HPDE6-E6E7 (cell line): ENCODE data around the gene SERPINA6.
"Not testable (repeated sequence)": the region's sequence is repeated elsewhere in the genome, so short reads cannot be mapped to it uniquely, and the experiment has no call there.

ENCODE experiments used
- DNase-seq: peaks from one replicate; pipeline ENCODE4 v3.0.0; 2011; ENCODE audit warnings: missing footprints; ENCODE audit errors: extremely low spot score

SERPINA6 gene

DNA sequence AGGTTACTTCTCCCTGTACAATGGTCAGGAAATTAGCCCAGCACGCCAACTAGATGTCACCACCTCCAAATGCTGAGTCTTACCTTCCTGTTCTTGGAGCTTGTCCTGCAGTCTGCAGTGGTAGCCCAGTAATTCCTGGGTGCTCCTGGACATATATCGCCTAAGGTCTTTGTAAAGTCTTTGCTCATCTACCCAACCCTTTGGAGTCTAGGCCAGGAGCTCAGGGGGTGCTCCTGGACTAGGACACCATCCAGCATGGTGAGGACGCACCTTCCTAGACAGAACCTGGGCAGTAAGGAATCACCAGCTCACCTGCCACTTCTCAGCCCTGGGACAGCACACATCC lies 30.6 kb downstream of the SERPINA6 start:
- no peak for DNase-seq

DNA sequence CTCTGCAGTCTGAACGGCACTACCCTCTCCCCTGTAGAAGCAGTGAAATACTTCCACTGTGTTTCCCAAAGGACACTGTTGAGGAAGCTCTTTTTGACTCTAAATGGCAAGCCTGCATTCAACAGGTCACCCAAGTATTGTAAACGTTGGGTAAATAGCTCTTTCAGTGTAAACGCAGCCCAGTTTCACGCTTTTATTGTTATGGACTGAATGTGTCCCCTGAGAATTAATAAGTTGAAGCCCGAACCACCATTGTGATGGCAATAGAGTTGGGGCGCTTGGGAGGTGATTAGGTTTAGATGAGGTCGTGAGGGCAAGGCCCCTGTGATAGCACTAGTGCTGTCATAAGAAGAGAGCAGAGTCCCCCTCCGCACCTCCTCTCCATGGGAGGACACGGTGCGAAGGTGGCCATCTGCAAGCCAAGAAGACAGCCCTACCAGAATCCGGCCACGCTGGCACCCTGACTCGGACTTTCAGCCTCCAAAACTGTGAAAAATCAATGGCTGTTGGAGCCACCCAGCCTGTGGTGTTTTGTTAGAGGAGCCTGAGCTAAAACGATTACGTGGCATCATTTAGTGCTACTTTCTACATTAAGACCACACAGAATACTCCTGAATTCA lies 31.1 kb downstream of the SERPINA6 start:
- DNase-seq: no peak

DNA sequence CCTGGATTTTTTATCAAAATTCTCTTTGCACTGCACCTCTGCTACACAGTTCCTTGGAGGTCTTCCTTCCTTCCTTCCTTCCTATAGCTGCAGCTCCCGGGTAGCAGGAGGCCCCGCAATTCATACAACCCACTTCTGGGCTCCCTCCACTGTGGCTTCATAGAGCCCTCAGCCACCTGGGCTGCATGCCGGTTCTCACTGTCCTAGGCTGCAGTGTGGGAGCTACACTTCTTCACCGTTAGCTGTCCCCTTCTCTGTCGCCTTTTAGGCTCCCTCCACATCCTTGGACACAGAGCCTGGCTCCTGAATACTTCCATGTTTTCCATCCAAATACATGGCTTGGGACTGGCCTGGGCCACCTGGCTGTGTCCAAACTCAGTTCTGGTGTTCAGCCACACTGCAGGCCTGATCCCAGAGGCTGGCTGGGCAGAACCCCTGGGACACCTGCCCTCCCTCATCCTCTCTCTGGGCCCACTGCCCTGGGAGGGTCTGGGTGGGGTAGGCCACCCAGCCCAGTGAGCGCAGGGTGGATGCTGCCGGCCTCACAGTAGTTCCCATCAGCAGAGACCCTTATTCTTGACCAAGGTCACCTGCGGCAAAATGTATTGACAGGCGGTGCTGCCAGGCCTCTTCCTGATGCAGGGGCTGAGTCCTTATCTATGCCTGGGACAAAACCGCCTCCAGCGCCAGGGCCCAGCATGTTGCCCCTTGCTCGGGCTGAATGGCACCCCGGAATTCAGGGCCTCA lies 31.8 kb downstream of the SERPINA6 start:
- no peak for DNase-seq

DNA sequence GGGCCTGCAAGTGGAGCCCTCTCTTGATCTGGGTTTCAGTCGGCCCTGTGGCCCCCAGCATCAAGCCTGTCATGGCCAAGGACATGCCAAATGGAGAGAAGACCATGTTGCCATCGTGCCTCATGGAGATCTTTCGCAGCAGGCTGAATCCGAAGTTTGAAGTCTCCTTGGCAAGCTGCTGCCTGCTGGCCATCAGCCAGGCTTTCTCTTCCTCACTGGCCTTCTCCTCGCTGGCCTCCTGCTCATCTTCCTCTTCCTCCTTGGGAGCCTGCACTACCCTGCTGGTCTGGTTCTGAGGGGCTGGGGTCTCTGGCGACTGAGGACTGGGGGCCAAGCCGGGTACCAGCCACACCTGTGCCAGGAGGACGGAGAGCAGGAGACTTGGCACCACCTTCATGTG lies 32.9 kb downstream of the SERPINA6 start:
- DNase-seq: no peak

DNA sequence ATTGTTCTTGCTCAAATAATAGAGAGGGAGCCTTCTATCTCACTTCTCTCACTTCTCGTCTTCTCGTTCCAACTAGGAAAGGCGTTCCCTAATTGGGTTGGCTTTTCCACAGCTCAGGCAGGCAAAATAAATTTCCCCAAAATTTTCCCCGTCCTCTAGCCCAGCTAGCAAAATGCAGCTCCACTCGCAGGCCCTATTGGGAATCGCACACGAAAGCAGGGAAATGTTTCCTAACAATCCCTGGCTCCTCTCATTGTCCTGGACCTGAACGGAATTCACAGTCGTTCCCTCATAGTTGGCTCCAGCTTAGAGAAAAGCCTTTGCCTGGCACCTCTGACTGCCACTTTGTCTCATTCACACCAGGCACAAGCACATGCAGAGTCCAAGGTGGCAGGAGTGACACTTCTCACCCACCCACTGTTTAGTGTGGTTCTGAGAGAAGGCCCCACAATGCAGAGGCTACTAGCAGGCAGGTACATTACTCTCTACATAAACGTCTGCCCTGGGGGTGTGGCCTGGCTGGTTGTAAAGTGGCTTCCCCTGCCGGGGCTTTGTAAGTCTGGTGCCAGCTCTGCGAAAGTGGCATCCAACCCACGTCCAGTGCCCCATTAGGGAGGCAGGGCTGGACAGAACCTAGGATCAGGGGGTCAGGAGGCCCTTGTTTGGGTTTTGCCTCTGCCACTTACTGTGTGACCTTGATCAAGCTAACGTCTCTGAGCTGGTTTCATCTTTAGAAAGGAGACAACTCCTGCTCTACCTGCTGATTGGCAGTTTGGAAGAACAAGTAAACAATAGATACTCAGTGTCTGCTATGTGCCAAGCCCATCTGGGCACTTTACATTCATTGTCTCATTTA lies 34.3 kb downstream of the SERPINA6 start:
- no peak for DNase-seq

DNA sequence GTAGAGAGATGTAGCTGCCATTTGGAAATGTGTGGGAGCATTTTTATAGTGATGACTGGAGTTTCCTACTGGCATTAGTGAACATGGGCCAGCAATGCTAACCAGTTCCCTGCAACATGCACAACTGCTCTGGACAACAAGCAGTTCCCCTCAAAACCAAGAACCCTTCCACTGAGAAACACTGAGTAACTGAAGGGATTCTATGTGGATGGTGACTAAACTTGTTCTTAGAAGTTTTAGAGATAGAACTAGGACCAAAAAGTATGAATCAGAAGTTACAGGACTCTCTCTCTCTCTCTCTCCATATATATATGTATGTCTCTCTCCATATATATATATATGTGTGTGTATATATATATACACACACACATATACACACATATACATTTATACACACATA lies 38.0 kb downstream of the SERPINA6 start:
- DNase-seq: no peak

DNA sequence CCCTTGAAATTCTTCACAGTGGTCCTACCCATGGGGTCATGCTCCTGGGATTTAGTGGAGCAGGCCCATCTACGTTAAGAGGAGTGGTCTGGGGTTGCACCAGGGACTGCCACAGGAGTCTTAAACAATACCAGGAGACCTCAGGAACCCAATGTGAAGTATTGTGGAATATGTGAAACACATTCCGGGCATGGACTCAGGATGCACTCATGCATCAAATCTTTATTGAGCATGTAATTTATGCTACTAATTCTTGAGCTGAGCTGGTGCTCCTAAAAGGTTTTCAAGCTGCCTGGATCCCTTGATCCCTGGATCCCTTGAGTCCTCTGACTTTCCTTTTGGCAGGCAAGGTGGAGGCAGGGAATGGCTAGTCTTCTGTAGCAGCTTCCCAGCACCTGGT lies 38.9 kb downstream of the SERPINA6 start:
- DNase-seq: no peak

DNA sequence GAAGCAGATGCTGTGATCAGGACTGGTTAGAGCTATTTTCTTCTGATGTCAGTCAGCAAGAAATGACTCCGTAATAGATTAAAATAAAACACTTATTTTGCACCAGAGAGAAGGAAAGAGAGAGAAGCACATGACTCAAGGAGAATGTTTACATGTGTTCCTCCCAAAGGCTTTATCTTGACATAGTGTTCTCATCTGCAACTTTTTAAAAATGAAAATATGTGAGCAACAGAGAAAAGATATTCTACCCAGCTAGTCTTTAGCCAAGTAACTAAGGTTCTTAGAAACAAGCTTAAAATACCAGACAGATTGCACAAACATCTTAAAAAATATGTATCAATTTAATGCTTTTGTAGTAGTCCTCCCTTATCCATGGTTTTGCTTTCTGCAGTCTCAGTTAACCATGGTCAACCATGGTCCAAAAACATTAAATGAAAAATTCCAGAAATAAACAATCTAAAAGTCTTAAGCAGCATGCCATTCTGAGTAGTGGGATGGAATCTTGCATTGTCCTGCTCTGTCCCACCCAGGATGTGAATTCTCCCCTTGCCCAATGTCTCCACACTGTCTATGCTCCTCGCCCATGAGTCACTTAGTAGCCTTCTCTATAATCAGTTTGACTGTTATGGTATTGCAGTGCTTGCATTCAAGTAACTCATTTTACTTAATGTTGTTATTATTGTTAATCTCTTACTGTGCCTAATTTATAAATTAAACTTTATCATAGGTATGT lies 40.0 kb downstream of the SERPINA6 start:
- no peak for DNase-seq

DNA sequence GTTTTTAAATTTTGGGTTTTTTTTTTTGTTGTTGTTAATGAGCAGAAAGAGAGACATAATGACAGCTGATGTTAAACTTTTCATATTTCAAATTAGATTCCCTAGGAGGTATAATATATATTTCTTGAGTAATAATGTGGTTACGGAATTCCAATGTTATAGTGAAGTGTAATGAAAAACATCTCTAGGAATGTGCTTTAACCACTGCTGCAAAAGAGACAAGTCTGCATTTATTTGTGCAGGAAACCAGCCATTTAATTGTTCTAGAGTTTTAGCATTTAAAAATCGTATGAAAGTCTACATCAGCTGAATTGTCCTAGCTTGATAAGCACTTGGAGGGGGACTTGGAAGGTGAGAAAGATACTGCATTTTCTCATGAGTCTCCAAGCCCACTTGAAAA lies 44.4 kb downstream of the SERPINA6 start:
- DNase-seq: no peak

DNA sequence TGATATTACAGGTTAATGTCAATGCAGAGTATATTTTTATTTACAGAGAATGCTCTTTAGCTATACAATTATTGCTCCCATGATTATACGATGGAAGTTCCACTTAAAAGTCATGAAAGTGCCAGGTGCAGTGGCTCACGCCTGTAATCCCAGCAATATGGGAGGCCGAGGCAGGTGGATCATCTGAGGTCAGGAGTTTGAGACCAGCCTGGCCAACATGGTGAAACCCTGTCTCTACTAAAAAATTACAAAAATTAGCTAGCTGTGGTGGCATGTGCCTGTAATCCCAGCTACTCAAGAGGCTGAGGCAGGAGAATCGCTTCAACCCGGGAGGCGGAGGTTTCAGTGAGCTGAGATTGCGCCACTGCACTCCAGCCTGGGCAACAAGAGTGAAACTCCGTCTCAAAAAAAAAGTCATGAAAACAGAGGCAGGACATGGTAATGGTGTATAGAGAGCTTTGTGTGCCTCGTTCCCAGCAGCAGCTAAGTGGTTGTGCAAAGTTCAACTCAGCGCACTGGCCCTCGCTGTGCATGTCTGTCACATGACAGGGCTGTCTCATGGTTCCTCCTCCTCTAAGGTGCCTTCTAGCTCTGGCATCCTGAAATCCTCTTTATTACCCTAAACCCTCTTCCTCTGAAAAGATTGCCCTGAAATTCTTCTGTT lies 46.1 kb downstream of the SERPINA6 start:
- not testable (repeated sequence) for DNase-seq

DNA sequence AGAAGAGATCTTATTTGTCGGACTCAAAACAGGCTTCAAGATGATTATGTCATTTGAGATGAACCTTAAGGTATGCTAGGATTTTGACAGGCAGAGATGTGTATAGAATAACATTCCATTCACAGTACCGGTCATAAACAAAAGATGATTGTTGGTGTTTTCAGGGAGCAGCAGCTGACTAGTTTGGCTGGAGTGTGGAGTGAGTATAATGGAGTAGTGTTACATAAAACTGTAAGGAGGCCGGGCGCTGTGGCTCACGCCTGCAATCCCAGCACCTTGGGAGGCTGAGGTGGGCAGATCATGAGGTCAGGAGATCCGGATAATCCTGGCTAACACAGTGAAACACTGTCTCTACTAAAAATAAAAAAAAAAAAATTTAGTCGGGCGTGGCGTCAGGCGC lies 54.0 kb downstream of the SERPINA6 start:
- DNase-seq: no peak

DNA sequence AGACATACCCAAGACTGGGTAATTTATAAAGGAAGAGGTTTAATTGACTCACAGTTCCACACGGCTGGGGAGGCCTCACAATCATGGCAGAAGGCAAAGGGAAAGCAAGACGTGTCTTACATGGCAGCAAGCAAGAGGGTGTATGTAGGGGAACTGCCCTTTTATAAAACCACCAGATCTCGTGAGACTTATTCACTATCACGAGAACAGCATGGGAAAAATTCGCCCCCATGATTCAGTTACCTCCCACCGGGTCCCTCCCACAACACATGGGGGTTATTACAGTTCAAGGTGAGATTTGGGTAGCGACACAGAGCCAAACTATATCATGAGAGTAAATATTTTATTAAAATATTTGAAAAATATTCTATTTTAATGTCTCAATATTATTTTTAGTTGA lies 54.6 kb downstream of the SERPINA6 start:
- DNase-seq: not testable (repeated sequence)

DNA sequence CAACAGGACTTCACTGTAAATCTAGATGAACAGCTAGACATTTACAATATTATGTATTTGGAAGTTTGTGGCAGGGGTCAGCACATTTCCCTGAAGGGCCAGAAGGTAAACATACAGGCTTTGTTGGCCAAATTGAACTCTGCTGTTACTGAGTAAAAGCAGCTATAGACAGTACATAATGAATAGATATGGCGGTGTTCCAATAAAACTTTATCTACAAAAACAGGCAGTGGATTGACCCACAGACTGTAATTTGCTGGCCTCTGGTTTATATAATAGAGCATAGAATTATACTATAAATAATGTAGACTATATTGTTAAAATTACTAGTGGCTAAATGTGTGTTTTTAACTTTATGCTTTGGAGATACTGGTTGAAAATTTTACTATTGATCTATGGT lies 55.8 kb downstream of the SERPINA6 start:
- no peak for DNase-seq

DNA sequence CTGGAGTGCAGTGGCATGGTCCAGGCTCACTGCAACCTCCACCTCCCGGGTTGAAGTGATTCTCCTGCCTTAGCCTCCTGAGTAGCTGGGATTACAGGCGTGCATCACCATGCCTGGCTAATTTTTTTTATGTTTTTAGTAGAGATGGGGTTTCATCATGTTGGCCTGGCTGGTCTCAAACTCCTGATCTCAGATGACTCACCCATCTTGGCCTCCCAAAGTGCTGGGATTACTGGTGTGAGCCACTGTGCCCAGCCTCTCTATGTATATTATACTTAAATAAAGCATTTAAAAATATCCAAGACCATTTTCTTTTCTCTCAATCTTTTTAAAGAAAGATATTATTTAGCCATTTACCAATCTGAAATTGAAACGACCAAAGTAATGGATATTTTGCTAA lies 58.9 kb downstream of the SERPINA6 start:
- not testable (repeated sequence) for DNase-seq
